ENCODE measurements around the gene AGAP1.

Gene AGAP1

GRCh38 chr2:235963853-235964577 lies 470.2 kb downstream of the AGAP1 start:
- DNase-seq (ENCODE audit: low read depth, low spot score), result no peak

- DNase-seq (ENCODE audit: low read depth, low spot score), result no peak
Measured at GRCh38 chr2:235964787-235965390, 471.0 kb downstream of the AGAP1 start.

- no peak for DNase-seq (ENCODE audit: low read depth, low spot score)
Measured at GRCh38 chr2:235966396-235966795, 472.6 kb downstream of the AGAP1 start.

- DNase-seq (ENCODE audit: low read depth, low spot score), result no peak
Measured at GRCh38 chr2:235966932-235967757, 473.3 kb downstream of the AGAP1 start.

- no peak for DNase-seq (ENCODE audit: low read depth, low spot score)
Measured at GRCh38 chr2:235968155-235968554, 474.3 kb downstream of the AGAP1 start.

- DNase-seq (ENCODE audit: low read depth, low spot score), result no peak
Measured at GRCh38 chr2:235968616-235969324, 474.9 kb downstream of the AGAP1 start.

GRCh38 chr2:235970204-235971040 lies 476.6 kb downstream of the AGAP1 start:
- DNase-seq (ENCODE audit: low read depth, low spot score), result no peak

GRCh38 chr2:235976516-235976915 lies 482.7 kb downstream of the AGAP1 start:
- DNase-seq (ENCODE audit: low read depth, low spot score), result no peak

- DNase-seq (ENCODE audit: low read depth, low spot score), result no peak
Measured at GRCh38 chr2:235976956-235977355, 483.1 kb downstream of the AGAP1 start.

- no peak for DNase-seq (ENCODE audit: low read depth, low spot score)
Measured at GRCh38 chr2:235977445-235977844, 483.6 kb downstream of the AGAP1 start.

GRCh38 chr2:235978022-235978421 lies 484.2 kb downstream of the AGAP1 start:
- no peak for DNase-seq (ENCODE audit: low read depth, low spot score)

GRCh38 chr2:235979037-235979436 lies 485.2 kb downstream of the AGAP1 start:
- no peak for DNase-seq (ENCODE audit: low read depth, low spot score)

GRCh38 chr2:235979753-235980435 lies 486.1 kb downstream of the AGAP1 start:
- DNase-seq (ENCODE audit: low read depth, low spot score), result no peak

GRCh38 chr2:235981631-235982030 lies 487.8 kb downstream of the AGAP1 start:
- no peak for DNase-seq (ENCODE audit: low read depth, low spot score)

GRCh38 chr2:235983016-235983415 lies 489.2 kb downstream of the AGAP1 start:
- DNase-seq (ENCODE audit: low read depth, low spot score), result no peak

- no peak for DNase-seq (ENCODE audit: low read depth, low spot score)
Measured at GRCh38 chr2:235984552-235984951, 490.7 kb downstream of the AGAP1 start.

- no peak for DNase-seq (ENCODE audit: low read depth, low spot score)
Measured at GRCh38 chr2:235986361-235986760, 492.5 kb downstream of the AGAP1 start.

- DNase-seq (ENCODE audit: low read depth, low spot score), result no peak
Measured at GRCh38 chr2:235988271-235989015, 494.6 kb downstream of the AGAP1 start.

- no peak for DNase-seq (ENCODE audit: low read depth, low spot score)
Measured at GRCh38 chr2:235989591-235989990, 495.7 kb downstream of the AGAP1 start.

GRCh38 chr2:235990344-235990743 lies 496.5 kb downstream of the AGAP1 start:
- DNase-seq (ENCODE audit: low read depth, low spot score), result no peak
